OCI-LY1 (cell line): ENCODE measurements around the gene VWA3A.
"Not testable (repeated sequence)": the region's sequence is repeated elsewhere in the genome, so short reads cannot be mapped to it uniquely, and the experiment has no call there.

Experiments
- H2AFZ ChIP-seq: fragments of 200-600 bp; sonication (generic), shearing (Covaris generic); 2 replicates; pipeline ENCODE4 v1.6.0; 2014; ENCODE audit warnings: antibody characterized with exemption, mild to moderate bottlenecking, low read length
- H3F3A ChIP-seq: fragments of 200-600 bp; sonication (generic), shearing (Covaris generic); 2 replicates; pipeline ENCODE4 v1.6.0; 2014; ENCODE audit warnings: mild to moderate bottlenecking, antibody characterized with exemption, low read length, moderate library complexity; ENCODE audit not compliant: insufficient read depth
- H3K27ac ChIP-seq: fragments of 200-600 bp; sonication (generic); 2 replicates; pipeline ENCODE4 v1.5.1; 2014; ENCODE audit warnings: low read length, mixed run types, mild to moderate bottlenecking, low read depth; ENCODE audit not compliant: poor library complexity, severe bottlenecking
- H3K27me3 ChIP-seq: fragments of 200-600 bp; sonication (generic); 2 replicates; pipeline ENCODE4 v1.6.0; 2014; ENCODE audit warnings: antibody characterized with exemption, mild to moderate bottlenecking, low read length, moderate library complexity; ENCODE audit not compliant: insufficient read depth
- H3K36me3 ChIP-seq: fragments of 200-600 bp; sonication (generic); 2 replicates; pipeline ENCODE4 v1.6.1; 2014; ENCODE audit warnings: mild to moderate bottlenecking, antibody characterized with exemption, low read length, moderate library complexity, mixed read lengths; ENCODE audit not compliant: insufficient read depth
- H3K4me1 ChIP-seq: fragments of 200-600 bp; sonication (generic); 2 replicates; pipeline ENCODE4 v1.5.1; 2014; ENCODE audit warnings: mild to moderate bottlenecking, low read length, moderate library complexity; ENCODE audit not compliant: insufficient read depth, severe bottlenecking
- H3K4me2 ChIP-seq: fragments of 200-600 bp; sonication (generic), shearing (Covaris generic); 2 replicates; pipeline ENCODE4 v1.6.1; 2014; ENCODE audit warnings: low read length
- H3K4me3 ChIP-seq: fragments of 200-600 bp; sonication (generic); 2 replicates; pipeline ENCODE4 v1.5.1; 2014; ENCODE audit warnings: low read length, low read depth, mild to moderate bottlenecking, mixed read lengths; ENCODE audit not compliant: poor library complexity, severe bottlenecking
- H3K79me2 ChIP-seq: fragments of 200-600 bp; shearing (Covaris generic); 2 replicates; pipeline ENCODE4 v1.6.1; 2016; ENCODE audit warnings: mixed run types, low read length, mixed read lengths; ENCODE audit not compliant: insufficient read depth
- H3K9ac ChIP-seq: fragments of 200-600 bp; sonication (generic), shearing (Covaris generic); 2 replicates; pipeline ENCODE4 v1.6.1; 2014; ENCODE audit warnings: mild to moderate bottlenecking, low read length, mixed read lengths
- H3K9me2 ChIP-seq: fragments of 200-600 bp; sonication (generic), shearing (Covaris generic); 2 replicates; pipeline ENCODE4 v1.6.1; 2014; ENCODE audit warnings: low read depth, mild to moderate bottlenecking, low read length, mixed read lengths
- H3K9me3 ChIP-seq: fragments of 200-600 bp; shearing (Covaris generic); 2 replicates; pipeline ENCODE4 v1.6.1; 2014; ENCODE audit warnings: low read length, mixed read lengths
- H4K20me1 ChIP-seq: fragments of 200-600 bp; sonication (generic), shearing (Covaris generic); 2 replicates; pipeline ENCODE4 v1.6.0; 2016; ENCODE audit warnings: mild to moderate bottlenecking, low read length; ENCODE audit not compliant: insufficient read depth
- EZH2 ChIP-seq: fragments of 200-600 bp; sonication (generic), shearing (Covaris generic); IDR thresholded peaks from 2 replicates; pipeline ENCODE4 v1.8.0; 2017; ENCODE audit warnings: borderline replicate concordance, mixed run types, mild to moderate bottlenecking, antibody characterized with exemption, low read length, moderate library complexity, mixed read lengths
- TF ChIP-seq, protein P1 (sequence below): fragments of 200-600 bp; sonication (generic), shearing (Covaris generic); IDR thresholded peaks from 2 replicates; pipeline ENCODE4 v1.5.1; 2017; ENCODE audit warnings: mild to moderate bottlenecking, antibody characterized with exemption, low read length, moderate library complexity, mixed read lengths

The VWA3A gene

DNA sequence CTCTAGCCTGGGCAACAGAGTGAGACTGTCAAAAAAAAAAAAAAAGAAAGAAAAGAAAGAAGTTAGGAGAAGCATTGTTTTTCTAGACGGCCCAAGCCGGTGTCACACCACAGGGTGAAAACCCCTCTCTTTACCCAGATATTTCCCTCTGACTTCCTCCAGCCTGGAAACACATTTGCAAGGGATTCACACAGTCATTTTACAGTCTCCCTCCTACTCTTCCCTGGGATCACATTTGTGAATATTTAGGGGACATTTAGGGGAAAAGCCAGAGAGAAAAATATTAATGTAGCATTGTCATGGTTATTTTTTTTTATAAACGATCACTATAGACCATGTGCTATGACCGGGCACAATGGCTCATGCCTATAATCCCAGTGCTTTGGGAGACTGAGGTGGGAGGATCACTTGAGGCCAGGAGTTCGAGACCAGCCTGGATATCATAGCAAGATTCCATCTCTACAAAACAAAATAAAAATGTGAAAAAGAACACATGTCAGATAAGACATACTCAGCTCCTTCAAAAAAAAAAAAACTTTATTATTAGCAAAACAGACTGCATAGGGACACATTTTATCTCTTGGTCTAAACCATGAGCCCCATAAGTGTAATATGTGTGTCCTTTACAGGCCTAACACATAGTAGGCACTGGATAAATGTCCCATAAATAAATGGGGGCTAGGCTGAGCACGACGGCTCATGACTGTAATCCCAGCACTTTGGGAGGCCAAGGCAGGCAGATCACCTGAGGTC lies 59.1 kb downstream of the VWA3A start:
- H3K9me2 ChIP-seq, result no peaks in the 10 kb centered on the region
- no peak overlapping the region for H3K9ac ChIP-seq
- no peak overlapping the region for H3K4me2 ChIP-seq
- no peaks in the 10 kb centered on the region for H3K27me3 ChIP-seq
- TF ChIP-seq, protein P1, sequence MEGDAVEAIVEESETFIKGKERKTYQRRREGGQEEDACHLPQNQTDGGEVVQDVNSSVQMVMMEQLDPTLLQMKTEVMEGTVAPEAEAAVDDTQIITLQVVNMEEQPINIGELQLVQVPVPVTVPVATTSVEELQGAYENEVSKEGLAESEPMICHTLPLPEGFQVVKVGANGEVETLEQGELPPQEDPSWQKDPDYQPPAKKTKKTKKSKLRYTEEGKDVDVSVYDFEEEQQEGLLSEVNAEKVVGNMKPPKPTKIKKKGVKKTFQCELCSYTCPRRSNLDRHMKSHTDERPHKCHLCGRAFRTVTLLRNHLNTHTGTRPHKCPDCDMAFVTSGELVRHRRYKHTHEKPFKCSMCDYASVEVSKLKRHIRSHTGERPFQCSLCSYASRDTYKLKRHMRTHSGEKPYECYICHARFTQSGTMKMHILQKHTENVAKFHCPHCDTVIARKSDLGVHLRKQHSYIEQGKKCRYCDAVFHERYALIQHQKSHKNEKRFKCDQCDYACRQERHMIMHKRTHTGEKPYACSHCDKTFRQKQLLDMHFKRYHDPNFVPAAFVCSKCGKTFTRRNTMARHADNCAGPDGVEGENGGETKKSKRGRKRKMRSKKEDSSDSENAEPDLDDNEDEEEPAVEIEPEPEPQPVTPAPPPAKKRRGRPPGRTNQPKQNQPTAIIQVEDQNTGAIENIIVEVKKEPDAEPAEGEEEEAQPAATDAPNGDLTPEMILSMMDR, result no peak
- no peak for TF ChIP-seq EZH2
- no peaks in the 10 kb centered on the region for H4K20me1 ChIP-seq
- no peak overlapping the region for H2AFZ ChIP-seq
- no peaks in the 10 kb centered on the region for H3K9me3 ChIP-seq
- no peaks in the 10 kb centered on the region for H3F3A ChIP-seq
- H3K36me3 ChIP-seq, result no peaks in the 10 kb centered on the region
- H3K4me3 ChIP-seq, result no peak overlapping the region
- no peaks in the 10 kb centered on the region for H3K79me2 ChIP-seq
- no peak overlapping the region for H3K27ac ChIP-seq
- H3K4me1 ChIP-seq, result no peaks in the 10 kb centered on the region

DNA sequence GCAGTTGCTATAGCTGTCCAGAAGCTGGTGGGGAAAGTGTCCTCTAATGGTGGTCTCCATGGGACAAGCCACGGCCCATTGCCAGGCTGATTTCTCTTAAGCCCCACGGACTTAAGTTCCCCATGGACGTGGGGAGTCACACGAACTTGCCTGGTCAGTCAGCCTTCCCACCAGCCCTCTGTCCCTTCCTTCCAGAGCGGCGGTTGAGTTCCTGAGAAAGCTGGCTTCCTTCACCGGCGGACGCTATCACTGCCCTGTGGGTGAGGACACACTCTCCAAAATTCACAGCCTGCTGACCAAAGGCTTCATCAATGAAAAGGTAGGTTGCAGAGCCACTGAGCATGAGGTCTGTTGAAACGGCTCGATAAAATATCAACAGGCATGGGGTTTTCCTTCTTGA lies 60.0 kb downstream of the VWA3A start:
- Histone ChIP-seq H3K27ac (no peak overlapping the region), H3K4me2 (no peak overlapping the region), H3K79me2 (no peaks in the 10 kb centered on the region), H3K9ac (no peak overlapping the region), H4K20me1 (no peaks in the 10 kb centered on the region), H3K4me3 (no peak overlapping the region), H3F3A (no peaks in the 10 kb centered on the region), H2AFZ (no peak overlapping the region), H3K9me2 (no peaks in the 10 kb centered on the region), H3K27me3 (no peaks in the 10 kb centered on the region), H3K4me1 (no peaks in the 10 kb centered on the region), H3K36me3 (no peaks in the 10 kb centered on the region), H3K9me3 (no peaks in the 10 kb centered on the region)
- TF ChIP-seq, protein P1, result no peak
- no peak for TF ChIP-seq EZH2

DNA sequence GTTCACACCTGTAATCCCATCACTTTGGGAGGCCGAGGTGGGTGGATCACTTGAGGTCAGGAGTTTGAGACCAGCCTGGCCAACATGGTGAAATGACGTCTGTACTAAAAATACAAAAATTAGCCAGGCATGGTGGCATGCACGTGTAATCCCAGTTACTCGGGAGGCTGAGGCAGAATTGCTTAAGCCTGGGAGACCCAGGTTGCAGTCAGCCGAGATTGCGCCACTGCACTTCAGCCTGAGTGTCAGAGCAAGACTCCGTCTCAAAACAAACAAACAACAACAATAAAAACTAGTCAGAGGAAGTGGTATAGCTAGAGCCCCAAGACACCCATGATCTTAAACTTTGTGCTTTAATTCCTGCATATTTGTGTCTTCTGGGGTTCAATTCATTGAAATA lies 60.7 kb downstream of the VWA3A start:
- not testable (repeated sequence) for H2AFZ ChIP-seq, H3K9ac ChIP-seq, H3K27ac ChIP-seq, H3K4me2 ChIP-seq, H3F3A ChIP-seq, H3K4me1 ChIP-seq, H3K4me3 ChIP-seq, H3K79me2 ChIP-seq, H3K9me3 ChIP-seq, H3K36me3 ChIP-seq, H4K20me1 ChIP-seq, H3K27me3 ChIP-seq, H3K9me2 ChIP-seq

DNA sequence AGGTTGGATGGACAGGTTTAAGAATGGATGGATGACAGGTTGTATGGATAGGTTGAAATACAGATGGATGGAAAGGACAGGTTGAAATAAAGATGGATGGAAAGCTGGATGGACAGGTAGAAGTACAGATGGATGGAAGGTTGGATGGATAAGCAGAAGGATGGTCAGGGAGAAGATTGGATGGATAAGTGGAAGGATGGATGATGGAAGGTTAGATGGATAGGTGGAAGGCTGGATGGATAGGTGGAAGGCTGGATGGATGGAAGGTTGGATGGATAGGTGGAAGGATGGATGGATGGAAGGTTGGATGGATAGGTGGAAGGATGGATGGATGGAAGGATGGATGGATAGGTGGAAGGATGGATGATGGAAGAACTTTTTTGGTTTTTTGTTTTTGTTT lies 69.1 kb downstream of the VWA3A start:
- H3K9ac ChIP-seq, result no peak overlapping the region
- no peaks in the 10 kb centered on the region for H3K9me3 ChIP-seq
- no peaks in the 10 kb centered on the region for H3K79me2 ChIP-seq
- H2AFZ ChIP-seq, result no peak overlapping the region
- no peaks in the 10 kb centered on the region for H3K36me3 ChIP-seq
- TF ChIP-seq, protein P1, result no peak
- TF ChIP-seq EZH2, result no peak
- H3K4me3 ChIP-seq, result no peak overlapping the region
- no peaks in the 10 kb centered on the region for H3K4me1 ChIP-seq
- no peak overlapping the region for H3K4me2 ChIP-seq
- H3K9me2 ChIP-seq, result no peaks in the 10 kb centered on the region
- H3K27me3 ChIP-seq, result no peaks in the 10 kb centered on the region
- no peaks in the 10 kb centered on the region for H4K20me1 ChIP-seq
- H3K27ac ChIP-seq, result no peak overlapping the region
- H3F3A ChIP-seq, result no peaks in the 10 kb centered on the region
